Measurements from ENCODE around the gene CES3. TPM values are rescaled to one million over a fixed set of nuclear protein-coding genes. Genes with fewer than 3 reads are reported as not detected.

The CES3 gene
- total and polyA plus RNA-seq, 9 of the 15 experiments (the other 6 are each of a cell fraction or from before 2014, with no cell fraction given), result 0.06 to 2.2 (median 0.68) TPM

GRCh38 chr16:67022531-67023214, 61.6 kb downstream of the CES3 start (continued):
- TF ChIP-seq MGA (IDR thresholded peaks at IDR 0.05) (no peak), RAD51 (IDR thresholded peaks at IDR 0.05; ENCODE audit: borderline replicate concordance, low read depth) (no peak), ZNF511 (CRISPR knock-in tag; IDR thresholded peaks at IDR 0.05) (no peak), TBL1XR1 (IDR thresholded peaks at IDR 0.05; ENCODE audit: low read length in 2 of 2) (no peak)

All from K562 (cell line).